ENCODE results near the gene GPBP1.
"Not testable (repeated sequence)": the region's sequence is repeated elsewhere in the genome, so short reads cannot be mapped to it uniquely, and the experiment has no call there.

- not testable (repeated sequence) for TF ChIP-seq CTCF (conservative IDR thresholded peaks at IDR 0.05; ENCODE audit: low read length); EZH2phosphoT487 (IDR thresholded peaks at IDR 0.05; ENCODE audit: borderline replicate concordance, low read depth, low read length)
Measured at GRCh38 chr5:57178238-57178637, 4.4 kb downstream of the GPBP1 start.
